HL-60 (cell line): ENCODE data around the gene MYO1A.
"Not testable (repeated sequence)": the region's sequence is repeated elsewhere in the genome, so short reads cannot be mapped to it uniquely, and the experiment has no call there.

Experiments used
- DNase-seq, 2 experiments: peaks; one replicate each; pipeline ENCODE4 v3.0.0-alpha.2; 2010 to 2020; ENCODE audit warnings: low read depth in 1 of 2, low spot score in 1 of 2
- H3K27ac ChIP-seq: fragments of 250-450 bp; sonication (Bioruptor Pico); replicated peaks from 2 replicates; pipeline ENCODE4 v1.5.1; 2020; ENCODE audit warnings: mild to moderate bottlenecking, moderate library complexity
- H3K27me3 ChIP-seq: fragments of 250-450 bp; sonication (Bioruptor Pico); 2 replicates; pipeline ENCODE4 v1.5.1; 2021; ENCODE audit warnings: mild to moderate bottlenecking, moderate library complexity; ENCODE audit not compliant: insufficient read depth, poor library complexity, severe bottlenecking
- H3K4me3 ChIP-seq: replicated peaks from 2 replicates; pipeline ENCODE4 v1.5.1; 2011; ENCODE audit warnings: mild to moderate bottlenecking, control low read depth, low read length; ENCODE audit not compliant: insufficient read depth
- GABPA ChIP-seq: IDR thresholded peaks from 2 replicates; pipeline ENCODE4 v1.6.1; 2012; ENCODE audit warnings: low read depth
- POLR2AphosphoS5 ChIP-seq: IDR thresholded peaks from 2 replicates; pipeline ENCODE4 v1.6.1; 2012; ENCODE audit warnings: low read depth
- SPI1 ChIP-seq: IDR thresholded peaks from 2 replicates; pipeline ENCODE4 v1.6.1; 2012; ENCODE audit warnings: low read depth, mild to moderate bottlenecking, borderline replicate concordance
- TF ChIP-seq, protein P1 (sequence below): IDR thresholded peaks from one replicate; pipeline ENCODE4 v1.5.1; 2011; ENCODE audit warnings: low read length, control low read depth, inconsistent platforms; ENCODE audit not compliant: insufficient read depth
- TF ChIP-seq, protein P2 (sequence below): IDR thresholded peaks from 2 replicates; pipeline ENCODE4 v1.6.1; 2012; ENCODE audit warnings: low read depth; ENCODE audit not compliant: insufficient replicate concordance

The MYO1A gene

DNA sequence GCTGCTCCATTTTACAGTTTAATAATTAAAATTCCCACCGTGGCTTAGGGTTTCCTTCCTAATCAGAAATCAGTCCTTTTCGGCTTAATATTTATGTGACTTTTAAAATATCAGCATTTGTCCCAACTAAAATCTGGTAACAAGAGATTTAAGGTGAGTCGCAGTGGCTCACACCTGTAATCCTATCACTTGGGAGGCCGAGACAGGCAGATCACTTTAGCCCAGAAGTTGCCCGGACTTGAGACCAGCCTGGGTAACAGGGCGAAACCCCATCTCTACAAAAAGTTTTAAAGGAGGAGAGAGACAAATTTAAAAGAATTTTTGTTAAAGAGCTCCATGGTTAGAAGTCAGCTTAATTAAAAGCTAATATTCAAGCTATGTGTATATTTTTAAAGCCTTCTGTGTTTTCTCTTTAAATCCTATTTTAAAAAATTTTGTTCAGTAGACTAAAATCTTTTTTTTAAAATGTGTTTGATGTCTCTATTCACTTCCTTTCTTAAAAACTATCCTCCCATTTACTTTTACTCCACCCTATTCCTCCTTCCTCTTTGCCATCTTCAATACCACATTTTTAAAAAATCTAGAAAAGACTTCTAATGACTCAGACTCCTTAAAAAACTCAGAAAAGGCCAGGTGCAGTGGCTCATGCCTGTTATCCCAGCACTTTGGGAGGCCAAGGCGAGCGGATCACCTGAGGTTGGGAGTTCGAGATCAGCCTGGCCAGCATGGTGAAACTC is 29.8 kb downstream of the MYO1A start:
- Histone ChIP-seq H3K4me3 (no peak overlapping the region), H3K27me3 (peaks cover 2% of the 10 kb centered on the region), H3K27ac (no peak overlapping the region)
- TF ChIP-seq POLR2AphosphoS5, result no peak
- TF ChIP-seq, protein P1, sequence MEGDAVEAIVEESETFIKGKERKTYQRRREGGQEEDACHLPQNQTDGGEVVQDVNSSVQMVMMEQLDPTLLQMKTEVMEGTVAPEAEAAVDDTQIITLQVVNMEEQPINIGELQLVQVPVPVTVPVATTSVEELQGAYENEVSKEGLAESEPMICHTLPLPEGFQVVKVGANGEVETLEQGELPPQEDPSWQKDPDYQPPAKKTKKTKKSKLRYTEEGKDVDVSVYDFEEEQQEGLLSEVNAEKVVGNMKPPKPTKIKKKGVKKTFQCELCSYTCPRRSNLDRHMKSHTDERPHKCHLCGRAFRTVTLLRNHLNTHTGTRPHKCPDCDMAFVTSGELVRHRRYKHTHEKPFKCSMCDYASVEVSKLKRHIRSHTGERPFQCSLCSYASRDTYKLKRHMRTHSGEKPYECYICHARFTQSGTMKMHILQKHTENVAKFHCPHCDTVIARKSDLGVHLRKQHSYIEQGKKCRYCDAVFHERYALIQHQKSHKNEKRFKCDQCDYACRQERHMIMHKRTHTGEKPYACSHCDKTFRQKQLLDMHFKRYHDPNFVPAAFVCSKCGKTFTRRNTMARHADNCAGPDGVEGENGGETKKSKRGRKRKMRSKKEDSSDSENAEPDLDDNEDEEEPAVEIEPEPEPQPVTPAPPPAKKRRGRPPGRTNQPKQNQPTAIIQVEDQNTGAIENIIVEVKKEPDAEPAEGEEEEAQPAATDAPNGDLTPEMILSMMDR, result no peak
- no peak for DNase-seq

DNA sequence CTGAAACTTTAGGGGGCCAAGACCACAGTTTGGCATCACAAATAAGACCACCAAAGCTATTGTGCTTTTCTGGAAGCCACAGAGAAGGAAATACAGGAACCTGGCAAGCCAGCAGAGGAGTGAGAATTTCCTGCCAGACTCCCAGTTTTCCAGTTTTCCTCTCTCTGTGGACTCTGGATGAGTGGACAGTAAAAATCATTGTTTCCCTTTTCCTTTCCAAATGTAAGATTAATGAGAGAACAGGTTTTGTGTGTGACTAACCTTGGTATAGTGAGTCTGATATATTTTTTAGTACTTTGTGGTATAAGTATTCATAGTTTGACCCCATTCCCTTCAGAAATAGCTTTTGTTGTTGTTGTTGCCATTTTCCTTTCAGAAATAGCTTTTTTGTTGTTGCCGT is 31.0 kb downstream of the MYO1A start:
- no peak for DNase-seq
- TF ChIP-seq SPI1, result no peak
- TF ChIP-seq GABPA, result no peak
- TF ChIP-seq, protein P1, result no peak
- no peak for TF ChIP-seq POLR2AphosphoS5
- TF ChIP-seq, protein P2, sequence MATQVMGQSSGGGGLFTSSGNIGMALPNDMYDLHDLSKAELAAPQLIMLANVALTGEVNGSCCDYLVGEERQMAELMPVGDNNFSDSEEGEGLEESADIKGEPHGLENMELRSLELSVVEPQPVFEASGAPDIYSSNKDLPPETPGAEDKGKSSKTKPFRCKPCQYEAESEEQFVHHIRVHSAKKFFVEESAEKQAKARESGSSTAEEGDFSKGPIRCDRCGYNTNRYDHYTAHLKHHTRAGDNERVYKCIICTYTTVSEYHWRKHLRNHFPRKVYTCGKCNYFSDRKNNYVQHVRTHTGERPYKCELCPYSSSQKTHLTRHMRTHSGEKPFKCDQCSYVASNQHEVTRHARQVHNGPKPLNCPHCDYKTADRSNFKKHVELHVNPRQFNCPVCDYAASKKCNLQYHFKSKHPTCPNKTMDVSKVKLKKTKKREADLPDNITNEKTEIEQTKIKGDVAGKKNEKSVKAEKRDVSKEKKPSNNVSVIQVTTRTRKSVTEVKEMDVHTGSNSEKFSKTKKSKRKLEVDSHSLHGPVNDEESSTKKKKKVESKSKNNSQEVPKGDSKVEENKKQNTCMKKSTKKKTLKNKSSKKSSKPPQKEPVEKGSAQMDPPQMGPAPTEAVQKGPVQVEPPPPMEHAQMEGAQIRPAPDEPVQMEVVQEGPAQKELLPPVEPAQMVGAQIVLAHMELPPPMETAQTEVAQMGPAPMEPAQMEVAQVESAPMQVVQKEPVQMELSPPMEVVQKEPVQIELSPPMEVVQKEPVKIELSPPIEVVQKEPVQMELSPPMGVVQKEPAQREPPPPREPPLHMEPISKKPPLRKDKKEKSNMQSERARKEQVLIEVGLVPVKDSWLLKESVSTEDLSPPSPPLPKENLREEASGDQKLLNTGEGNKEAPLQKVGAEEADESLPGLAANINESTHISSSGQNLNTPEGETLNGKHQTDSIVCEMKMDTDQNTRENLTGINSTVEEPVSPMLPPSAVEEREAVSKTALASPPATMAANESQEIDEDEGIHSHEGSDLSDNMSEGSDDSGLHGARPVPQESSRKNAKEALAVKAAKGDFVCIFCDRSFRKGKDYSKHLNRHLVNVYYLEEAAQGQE, result no peak
- no peak overlapping the region for H3K4me3 ChIP-seq
- H3K27me3 ChIP-seq, result peaks cover 3% of the 10 kb centered on the region
- H3K27ac ChIP-seq, result no peak overlapping the region

DNA sequence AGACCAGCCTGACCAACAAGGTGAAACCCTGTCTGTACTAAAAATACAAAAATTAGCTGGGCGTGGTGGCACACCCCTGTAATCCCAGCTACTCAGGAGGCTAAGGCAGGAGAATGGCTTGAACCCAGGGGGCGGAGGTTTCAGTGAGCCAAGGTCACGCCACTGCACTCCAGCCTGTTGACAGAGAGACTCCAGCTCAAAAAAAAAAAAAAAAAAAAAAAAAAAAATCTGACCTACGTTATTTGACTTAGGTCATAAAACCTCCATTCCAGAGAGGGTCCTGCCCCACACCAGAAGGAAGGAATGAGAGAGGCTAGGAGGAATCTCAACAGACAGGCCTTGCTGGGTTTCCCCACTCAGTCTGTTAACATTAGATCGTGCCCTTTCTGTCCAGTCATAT is 31.6 kb downstream of the MYO1A start:
- not testable (repeated sequence) for H3K27ac ChIP-seq, H3K27me3 ChIP-seq, DNase-seq, H3K4me3 ChIP-seq

DNA sequence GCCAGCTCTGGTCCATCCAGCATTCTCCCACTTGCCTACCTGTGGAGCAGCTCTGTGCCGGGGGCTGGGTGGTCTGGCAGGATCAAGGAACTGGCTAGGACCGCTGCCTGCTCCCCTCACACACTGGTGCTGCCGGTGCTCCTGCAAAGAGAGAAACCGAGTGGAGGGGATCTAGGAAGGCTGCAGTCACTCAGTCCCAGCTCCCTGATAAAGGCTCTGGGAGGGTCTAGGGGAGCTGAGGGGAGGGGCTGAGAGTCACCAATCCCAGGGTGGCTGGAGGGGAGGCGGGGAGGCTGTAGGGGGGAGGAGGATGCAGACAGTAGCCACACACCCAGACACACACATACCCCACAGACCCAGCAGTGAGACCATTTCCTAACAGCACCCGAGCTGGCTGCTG is 33.6 kb downstream of the MYO1A start, which contains the start of gene TAC3:
TSS of gene TAC3 (minus strand) at position 182 of the 400 bp plus-strand sequence. CDS start 732 bp downstream, outside the sequence.
- no peak within 1 kb of the TSS for H3K27ac ChIP-seq
- TF ChIP-seq, protein P1, result no peak
- TF ChIP-seq, protein P2, result no peak
- TF ChIP-seq GABPA (no peak), POLR2AphosphoS5 (no peak), SPI1 (no peak)
- H3K4me3 ChIP-seq, result no peak within 1 kb of the TSS
- peaks cover 3% of the 10 kb centered on the region for H3K27me3 ChIP-seq
- DNase-seq, result no peak
